ENCODE data around the gene ABCA4. TPM values are rescaled to one million over a fixed set of nuclear protein-coding genes. Genes with fewer than 3 reads are reported as not detected.

Gene ABCA4
- total RNA-seq, 2 experiments from 2014 or later: not detected

GRCh38 chr1:94120570-94120901 lies 412 bp downstream of the ABCA4 start:
- ATAC-seq (no peak), DNase-seq (no peak)
- no peak overlapping the region for H3K4me3 Mint-ChIP-seq
- H3K9me3 Mint-ChIP-seq (ENCODE audit: insufficient read depth): no peaks in the 10 kb centered on the region
- H3K27ac Mint-ChIP-seq: no peak overlapping the region
- CTCF ChIA-PET: no interaction called here
- H3K4me1 Mint-ChIP-seq (ENCODE audit: low read depth): no peaks in the 10 kb centered on the region
- no peaks in the 10 kb centered on the region for H3K36me3 Mint-ChIP-seq (ENCODE audit: low read depth)
- peaks cover 17% of the 10 kb centered on the region for H3K27me3 Mint-ChIP-seq (ENCODE audit: low read depth)
- POLR2A ChIA-PET: no interaction called here

GRCh38 chr1:94119796-94120569 lies 965 bp downstream of the ABCA4 start:
- H3K4me1 Mint-ChIP-seq (ENCODE audit: low read depth): no peaks in the 10 kb centered on the region
- H3K4me3 Mint-ChIP-seq: no peak overlapping the region
- no peak for ATAC-seq
- H3K27me3 Mint-ChIP-seq (ENCODE audit: low read depth): peaks cover 17% of the 10 kb centered on the region
- CTCF ChIA-PET: no interaction called here
- DNase-seq: no peak
- no peaks in the 10 kb centered on the region for H3K36me3 Mint-ChIP-seq (ENCODE audit: low read depth)
- H3K27ac Mint-ChIP-seq: no peak overlapping the region
- POLR2A ChIA-PET: no interaction called here
- H3K9me3 Mint-ChIP-seq (ENCODE audit: insufficient read depth): no peaks in the 10 kb centered on the region

DNA sequence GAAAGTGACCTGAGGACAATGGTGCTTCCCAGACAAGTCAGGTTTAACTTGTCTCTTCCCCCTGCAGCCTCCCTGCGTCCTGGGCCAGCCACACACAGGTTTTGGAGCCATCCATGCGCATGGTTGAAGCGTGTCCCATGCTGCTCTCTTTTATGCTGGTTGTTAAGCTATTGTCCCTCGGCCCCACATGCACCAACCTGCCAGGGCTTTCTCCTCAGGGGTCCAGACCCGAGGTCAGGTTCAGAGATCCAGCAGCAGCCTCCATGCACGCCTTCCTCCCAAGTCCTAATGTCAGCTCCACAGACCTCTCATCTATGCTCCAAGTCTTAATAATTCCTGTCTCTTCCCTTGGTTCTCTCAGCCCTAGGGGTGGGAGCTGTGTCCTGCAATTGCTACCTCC lies 1.6 kb downstream of the ABCA4 start:
- DNase-seq: no peak
- ChIA-PET POLR2A (no interaction called here), CTCF (no interaction called here)
- H3K9me3 Mint-ChIP-seq (ENCODE audit: insufficient read depth): no peaks in the 10 kb centered on the region
- no peak for ATAC-seq
- H3K4me1 Mint-ChIP-seq (ENCODE audit: low read depth): no peaks in the 10 kb centered on the region
- no peaks in the 10 kb centered on the region for H3K36me3 Mint-ChIP-seq (ENCODE audit: low read depth)
- no peak overlapping the region for H3K4me3 Mint-ChIP-seq
- peaks cover 12% of the 10 kb centered on the region for H3K27me3 Mint-ChIP-seq (ENCODE audit: low read depth)
- H3K27ac Mint-ChIP-seq: no peak overlapping the region

DNA sequence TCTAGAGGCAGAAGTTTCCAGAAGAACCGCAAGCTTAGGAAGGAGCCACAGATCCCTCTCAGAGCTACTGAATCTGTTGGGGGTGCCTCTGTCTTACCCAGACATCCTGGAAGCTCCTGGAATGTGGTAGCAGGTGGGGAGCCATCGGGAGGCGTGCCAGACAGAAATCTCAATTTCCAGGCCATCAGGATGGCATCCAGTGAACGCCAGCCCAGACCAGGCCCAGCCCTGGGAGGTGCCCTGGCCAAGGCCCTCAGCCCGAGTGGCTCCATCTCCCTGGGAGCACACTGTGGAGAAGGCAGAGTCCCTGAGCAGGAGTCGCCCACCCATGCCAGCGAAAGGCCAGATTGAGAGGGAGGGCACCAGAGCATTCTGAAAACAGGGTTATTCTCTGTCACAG lies 2.5 kb downstream of the ABCA4 start:
- CTCF ChIA-PET: no interaction called here
- Mint-ChIP-seq H3K27ac (no peak overlapping the region), H3K9me3 (ENCODE audit: insufficient read depth) (no peaks in the 10 kb centered on the region), H3K27me3 (ENCODE audit: low read depth) (peaks cover 16% of the 10 kb centered on the region), H3K36me3 (ENCODE audit: low read depth) (no peaks in the 10 kb centered on the region), H3K4me1 (ENCODE audit: low read depth) (no peaks in the 10 kb centered on the region), H3K4me3 (no peak overlapping the region)
- ATAC-seq (no peak), DNase-seq (no peak)
- POLR2A ChIA-PET: no interaction called here

- ChIA-PET CTCF (no interaction called here), POLR2A (no interaction called here)
- no peak for DNase-seq
- no peaks in the 10 kb centered on the region for H3K4me1 Mint-ChIP-seq (ENCODE audit: low read depth)
- H3K4me3 Mint-ChIP-seq: no peak overlapping the region
- H3K27ac Mint-ChIP-seq: no peak overlapping the region
- ATAC-seq: no peak
- no peaks in the 10 kb centered on the region for H3K36me3 Mint-ChIP-seq (ENCODE audit: low read depth)
- H3K27me3 Mint-ChIP-seq (ENCODE audit: low read depth): peaks cover 16% of the 10 kb centered on the region
- no peaks in the 10 kb centered on the region for H3K9me3 Mint-ChIP-seq (ENCODE audit: insufficient read depth)
Measured at GRCh38 chr1:94118013-94118412, 2.9 kb downstream of the ABCA4 start.

DNA sequence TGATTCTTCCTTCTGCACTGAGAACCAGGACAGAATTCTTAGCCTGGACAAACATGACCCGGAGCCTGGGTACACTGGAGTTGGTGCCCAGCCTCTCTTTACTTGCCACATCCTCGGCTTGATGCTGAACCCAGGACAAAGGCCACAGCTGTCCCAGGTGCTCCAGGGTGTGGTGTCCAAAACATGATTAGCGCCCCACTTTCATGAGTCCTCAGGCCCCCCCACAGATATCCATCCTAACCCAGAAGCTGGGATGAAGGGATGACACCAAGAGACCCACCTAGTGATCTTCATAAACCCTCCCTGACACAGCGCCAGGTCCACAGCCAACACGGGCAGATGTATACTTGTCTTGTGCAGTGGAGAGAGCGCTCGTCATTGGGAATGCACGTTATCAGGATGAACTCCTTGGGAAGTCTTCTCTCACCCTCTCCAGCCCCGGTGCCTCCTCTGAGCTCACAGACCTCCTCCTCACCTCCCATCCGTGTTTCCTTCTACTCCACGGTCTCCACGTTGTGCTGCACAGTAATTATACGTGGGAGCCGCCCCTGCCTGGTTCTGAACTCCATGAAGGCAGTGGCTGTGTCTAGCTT lies 3.6 kb downstream of the ABCA4 start:
- POLR2A ChIA-PET: no interaction called here
- no peaks in the 10 kb centered on the region for H3K9me3 Mint-ChIP-seq (ENCODE audit: insufficient read depth)

DNA sequence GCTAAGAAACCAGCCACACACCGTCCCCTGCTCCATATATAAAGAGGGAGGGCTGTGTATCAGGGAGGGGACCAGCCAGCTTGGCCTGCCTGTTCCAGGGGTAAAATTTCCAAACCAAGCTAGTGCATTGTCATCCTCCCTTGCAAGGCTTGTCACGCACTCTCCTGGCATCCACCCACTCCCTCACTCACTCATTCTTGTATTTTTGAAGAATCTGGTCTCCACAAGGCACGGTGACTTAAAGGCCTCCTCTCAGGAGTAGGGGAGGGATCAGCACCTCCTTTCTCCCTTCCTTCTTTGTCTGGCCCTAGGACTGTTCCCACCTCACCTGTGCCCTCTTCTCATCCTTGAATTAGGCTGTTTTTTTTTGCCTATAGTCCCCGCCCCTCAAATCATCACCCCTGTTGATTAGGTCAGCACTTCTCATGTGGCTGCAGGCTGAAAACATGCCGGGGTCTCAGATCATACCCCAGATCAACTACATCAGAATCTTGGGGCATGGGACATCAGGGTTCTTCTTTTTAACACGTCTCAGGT lies 5.0 kb downstream of the ABCA4 start:
- no peak overlapping the region for H3K27ac Mint-ChIP-seq
- ATAC-seq (no peak), DNase-seq (no peak)
- peaks cover 14% of the 10 kb centered on the region for H3K27me3 Mint-ChIP-seq (ENCODE audit: low read depth)
- no peaks in the 10 kb centered on the region for H3K36me3 Mint-ChIP-seq (ENCODE audit: low read depth)
- CTCF ChIA-PET: no interaction called here
- POLR2A ChIA-PET: no interaction called here
- H3K4me3 Mint-ChIP-seq: no peak overlapping the region
- no peaks in the 10 kb centered on the region for H3K4me1 Mint-ChIP-seq (ENCODE audit: low read depth)
- no peaks in the 10 kb centered on the region for H3K9me3 Mint-ChIP-seq (ENCODE audit: insufficient read depth)

More for the DNA sequence above, 3.6 kb downstream of the ABCA4 start:
- ATAC-seq (no peak), DNase-seq (no peak)
- Mint-ChIP-seq H3K27me3 (ENCODE audit: low read depth) (peaks cover 16% of the 10 kb centered on the region), H3K27ac (no peak overlapping the region), H3K4me1 (ENCODE audit: low read depth) (no peaks in the 10 kb centered on the region), H3K36me3 (ENCODE audit: low read depth) (no peaks in the 10 kb centered on the region), H3K4me3 (no peak overlapping the region)
- CTCF ChIA-PET: no interaction called here

- DNase-seq (no peak), ATAC-seq (no peak)
- ChIA-PET POLR2A (no interaction called here), CTCF (interaction anchor here (1.1 kb wide), 1 partner anchor 52 kb away, joined by 3 read pairs; no protein-coding TSS in a partner anchor)
- Mint-ChIP-seq H3K36me3 (ENCODE audit: low read depth) (no peaks in the 10 kb centered on the region), H3K4me3 (no peak overlapping the region), H3K9me3 (ENCODE audit: insufficient read depth) (no peaks in the 10 kb centered on the region), H3K4me1 (ENCODE audit: low read depth) (no peaks in the 10 kb centered on the region), H3K27ac (no peak overlapping the region), H3K27me3 (ENCODE audit: low read depth) (peaks cover 14% of the 10 kb centered on the region)
Measured at GRCh38 chr1:94115254-94115899, 5.6 kb downstream of the ABCA4 start.

DNA sequence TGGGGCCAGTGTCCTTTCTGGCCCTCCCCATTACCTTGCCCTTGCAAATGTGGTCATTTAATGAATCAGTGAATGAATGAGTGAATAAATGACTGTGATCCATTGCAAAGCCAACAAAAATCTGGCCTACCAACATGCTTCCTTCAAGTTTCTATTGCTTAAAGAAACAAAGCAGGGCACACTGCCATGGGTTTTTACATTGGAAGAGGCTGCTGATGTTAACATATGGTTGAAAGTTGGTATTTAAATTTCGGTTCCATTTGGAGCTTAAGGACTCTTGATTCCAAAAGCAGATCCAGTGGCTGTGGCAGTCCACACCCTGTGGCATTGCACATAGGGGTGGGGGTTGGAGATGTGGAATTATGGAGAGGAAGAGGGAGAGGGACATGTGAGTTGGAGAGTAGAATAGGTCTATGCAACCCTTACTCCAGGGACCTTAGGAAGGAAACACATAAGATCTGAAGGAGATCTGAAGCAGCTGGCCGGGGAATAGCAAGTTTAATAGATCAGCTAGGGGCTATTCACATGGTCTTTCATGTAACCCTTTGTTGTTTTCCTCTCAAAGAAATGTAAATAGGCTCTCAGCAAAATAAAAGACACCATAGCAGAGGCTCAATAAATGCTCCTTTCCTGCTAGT lies 7.2 kb downstream of the ABCA4 start:
- H3K27ac Mint-ChIP-seq: no peak overlapping the region
- H3K36me3 Mint-ChIP-seq (ENCODE audit: low read depth): no peaks in the 10 kb centered on the region
- DNase-seq (no peak), ATAC-seq (no peak)
- ChIA-PET CTCF (interaction anchor here (0.7 to 1.1 kb wide), 2 partner anchors 51 to 76 kb away, joined by 3 read pairs; no protein-coding TSS in a partner anchor), POLR2A (interaction anchor here (0.7 kb wide), 1 partner anchor 73 kb away, joined by 3 read pairs; no protein-coding TSS in a partner anchor)
- H3K4me3 Mint-ChIP-seq: no peak overlapping the region
- H3K9me3 Mint-ChIP-seq (ENCODE audit: insufficient read depth): no peaks in the 10 kb centered on the region
- H3K4me1 Mint-ChIP-seq (ENCODE audit: low read depth): no peaks in the 10 kb centered on the region
- H3K27me3 Mint-ChIP-seq (ENCODE audit: low read depth): peaks cover 14% of the 10 kb centered on the region

DNA sequence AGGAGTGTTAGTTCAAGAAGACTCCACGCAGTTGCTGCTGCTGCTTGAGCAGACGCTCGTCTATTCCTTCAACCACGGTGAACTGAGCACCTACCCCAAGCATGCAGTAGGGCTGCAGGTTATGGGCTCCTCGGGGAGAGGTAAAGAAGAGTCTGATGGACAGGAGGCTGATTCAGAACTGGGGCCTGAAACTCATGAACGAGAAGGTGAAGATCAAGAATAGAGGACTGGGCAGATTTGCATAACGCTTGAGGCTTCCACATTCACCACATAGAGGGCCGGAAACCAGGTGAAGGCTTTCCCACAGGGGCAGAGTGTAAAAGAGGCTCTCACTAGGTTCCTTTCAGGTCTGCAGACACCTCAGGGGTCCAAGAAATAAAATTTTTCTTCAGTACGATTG lies 9.1 kb downstream of the ABCA4 start:
- no peaks in the 10 kb centered on the region for H3K9me3 Mint-ChIP-seq (ENCODE audit: insufficient read depth)
- H3K4me3 Mint-ChIP-seq: no peak overlapping the region
- H3K4me1 Mint-ChIP-seq (ENCODE audit: low read depth): no peaks in the 10 kb centered on the region
- ATAC-seq (no peak), DNase-seq (no peak)
- ChIA-PET POLR2A (no interaction called here), CTCF (no interaction called here)
- peaks cover 30% of the 10 kb centered on the region for H3K27me3 Mint-ChIP-seq (ENCODE audit: low read depth)
- no peak overlapping the region for H3K27ac Mint-ChIP-seq
- H3K36me3 Mint-ChIP-seq (ENCODE audit: low read depth): no peaks in the 10 kb centered on the region

- no peak for DNase-seq
- no peaks in the 10 kb centered on the region for H3K36me3 Mint-ChIP-seq (ENCODE audit: low read depth)
- H3K4me1 Mint-ChIP-seq (ENCODE audit: low read depth): peaks cover 3% of the 10 kb centered on the region
- POLR2A ChIA-PET: no interaction called here
- no peak for ATAC-seq
- H3K27ac Mint-ChIP-seq: no peak overlapping the region
- CTCF ChIA-PET: no interaction called here
- H3K4me3 Mint-ChIP-seq: no peak overlapping the region
- H3K27me3 Mint-ChIP-seq (ENCODE audit: low read depth): peaks cover 37% of the 10 kb centered on the region
- no peaks in the 10 kb centered on the region for H3K9me3 Mint-ChIP-seq (ENCODE audit: insufficient read depth)
Measured at GRCh38 chr1:94110946-94111740, 9.8 kb downstream of the ABCA4 start.
